HG03442 (cell line): ENCODE results near the gene CCDC186.

Experiments used
- ATAC-seq: cut with Tn5 transposase; IDR thresholded peaks from one replicate; pipeline ENCODE4 v1.9.1; 2021; ENCODE audit warnings: mild to moderate bottlenecking, moderate library complexity; ENCODE audit not compliant: unreplicated experiment

The CCDC186 gene

GRCh38 chr10:114071178-114071577 is 102.8 kb downstream of the CCDC186 start:
- ATAC-seq, result no peak
